Hepatic stellate cell (primary cell): ENCODE results near the gene TRAPPC2B.

ENCODE experiments used
- DNase-seq: peaks from one replicate; pipeline ENCODE4 v3.0.0; 2011; ENCODE audit warnings: low spot score

Gene TRAPPC2B

GRCh38 chr19:57362997-57363687, at the start of gene TRAPPC2B, which contains the start of gene ZNF547:
Gene TRAPPC2B, plus strand, starts transcription at chr19:57363551. Its CDS starts 1,283 bp downstream, at chr19:57364834.
Gene ZNF547, plus strand, starts transcription at chr19:57363551. Its CDS starts 5,005 bp downstream, at chr19:57368556.
- peak; percentile 90 for DNase-seq

- no peak for DNase-seq
These were observed 49.2 kb upstream of the TRAPPC2B start for GRCh38 chr19:57314146-57314545.

GRCh38 chr19:57317503-57317902, 45.8 kb upstream of the TRAPPC2B start:
- DNase-seq: no peak

GRCh38 chr19:57319869-57320179, 43.5 kb upstream of the TRAPPC2B start:
- DNase-seq: no peak

- DNase-seq: peak; percentile 97
These were observed 42.9 kb upstream of the TRAPPC2B start, which contains the start of gene ZNF543 for GRCh38 chr19:57320180-57321084. Gene ZNF543, plus strand, starts transcription at chr19:57320472. Its CDS starts 382 bp downstream, at chr19:57320854.

- no peak for DNase-seq
These were observed 42.2 kb upstream of the TRAPPC2B start for GRCh38 chr19:57321116-57321515.

GRCh38 chr19:57321751-57322150, 41.6 kb upstream of the TRAPPC2B start:
- no peak for DNase-seq

GRCh38 chr19:57324992-57325391, 38.4 kb upstream of the TRAPPC2B start:
- DNase-seq: no peak

GRCh38 chr19:57327993-57328392, 35.4 kb upstream of the TRAPPC2B start:
- no peak for DNase-seq

GRCh38 chr19:57334191-57334590, 29.2 kb upstream of the TRAPPC2B start:
- DNase-seq: no peak

- DNase-seq: peak; percentile 70
These were observed 24.5 kb upstream of the TRAPPC2B start for GRCh38 chr19:57338877-57339276.

GRCh38 chr19:57342582-57342981, 20.8 kb upstream of the TRAPPC2B start:
- no peak for DNase-seq

- DNase-seq: peak; percentile 38
These were observed 15.2 kb upstream of the TRAPPC2B start for GRCh38 chr19:57348136-57348535.

GRCh38 chr19:57350877-57351805, 12.2 kb upstream of the TRAPPC2B start, which contains the start of gene ZNF304:
Gene ZNF304, plus strand, starts transcription at chr19:57351271. Its CDS starts 394 bp downstream, at chr19:57351665.
- peak; percentile 92 for DNase-seq

- no peak for DNase-seq
These were observed 11.5 kb upstream of the TRAPPC2B start for GRCh38 chr19:57351867-57352266.

GRCh38 chr19:57355916-57356315, 7.4 kb upstream of the TRAPPC2B start:
- no peak for DNase-seq

- DNase-seq: no peak
These were observed 5.9 kb upstream of the TRAPPC2B start for GRCh38 chr19:57357406-57357805.

- DNase-seq: no peak
These were observed 4.1 kb upstream of the TRAPPC2B start for GRCh38 chr19:57359300-57359699.

- DNase-seq: no peak
These were observed 932 bp upstream of the TRAPPC2B start for GRCh38 chr19:57362419-57362818.

- peak; percentile 40 for DNase-seq
These were observed 384 bp downstream of the TRAPPC2B start for GRCh38 chr19:57363688-57364181.

GRCh38 chr19:57366776-57367175, 3.4 kb downstream of the TRAPPC2B start:
- no peak for DNase-seq

GRCh38 chr19:57374179-57374578, 10.8 kb downstream of the TRAPPC2B start:
- DNase-seq: no peak
